Right atrium auricular region (tissue), 2 donors: ENCODE data around the gene TOMM20. TPM values are rescaled to one million over a fixed set of nuclear protein-coding genes. Genes with fewer than 3 reads are reported as not detected.

Experiments
- DNase-seq: peaks from one replicate; pipeline ENCODE4 v3.0.0-alpha.2; 2019; ENCODE audit warnings: low spot score
- H3K27ac ChIP-seq, 2 donors: fragments of 200-600 bp; sonication (generic); 1 replicate in 1 of 2; 2 replicates in 1 of 2; pipeline ENCODE4 v1.5.1; 2016 to 2019
- H3K27me3 ChIP-seq, 2 donors: fragments of 200-600 bp; sonication (generic); one replicate each; pipeline versions ENCODE4 v1.5.1 to v1.6.0; 2017 to 2019
- H3K36me3 ChIP-seq: fragments of 200-600 bp; sonication (generic); one replicate; pipeline ENCODE4 v1.5.1; 2016
- H3K4me1 ChIP-seq, 2 donors: fragments of 200-600 bp; sonication (generic); one replicate each; pipeline versions ENCODE4 v1.5.1 to v1.6.0; 2017 to 2019
- H3K4me3 ChIP-seq, 2 donors: fragments of 200-600 bp; sonication (generic); 1 replicate in 1 of 2; 2 replicates in 1 of 2; pipeline ENCODE4 v1.5.1; 2017 to 2019; ENCODE audit warnings: mild to moderate bottlenecking in 1 of 2, moderate library complexity in 1 of 2
- H3K9me3 ChIP-seq, 2 donors: fragments of 200-600 bp; sonication (generic); one replicate each; pipeline ENCODE4 v1.5.1; 2019
- total RNA-seq, 2 donors: library from RNA; depleted of rRNA; stranded (reverse); fragments of >200 nt; gene quantifications; one replicate each; pipeline ENCODE4 v1.1.0, GENCODE V29; 2016
- TF ChIP-seq, protein P1 (sequence below), 2 donors: fragments of 200-600 bp; sonication (generic); IDR thresholded peaks; one replicate each; pipeline ENCODE4 v1.5.1; 2019; ENCODE audit warnings: antibody characterized with exemption in 2 of 2

TOMM20 gene
- total RNA-seq, 2 donors from 2014 or later: 70.2 to 83.5 TPM

DNA sequence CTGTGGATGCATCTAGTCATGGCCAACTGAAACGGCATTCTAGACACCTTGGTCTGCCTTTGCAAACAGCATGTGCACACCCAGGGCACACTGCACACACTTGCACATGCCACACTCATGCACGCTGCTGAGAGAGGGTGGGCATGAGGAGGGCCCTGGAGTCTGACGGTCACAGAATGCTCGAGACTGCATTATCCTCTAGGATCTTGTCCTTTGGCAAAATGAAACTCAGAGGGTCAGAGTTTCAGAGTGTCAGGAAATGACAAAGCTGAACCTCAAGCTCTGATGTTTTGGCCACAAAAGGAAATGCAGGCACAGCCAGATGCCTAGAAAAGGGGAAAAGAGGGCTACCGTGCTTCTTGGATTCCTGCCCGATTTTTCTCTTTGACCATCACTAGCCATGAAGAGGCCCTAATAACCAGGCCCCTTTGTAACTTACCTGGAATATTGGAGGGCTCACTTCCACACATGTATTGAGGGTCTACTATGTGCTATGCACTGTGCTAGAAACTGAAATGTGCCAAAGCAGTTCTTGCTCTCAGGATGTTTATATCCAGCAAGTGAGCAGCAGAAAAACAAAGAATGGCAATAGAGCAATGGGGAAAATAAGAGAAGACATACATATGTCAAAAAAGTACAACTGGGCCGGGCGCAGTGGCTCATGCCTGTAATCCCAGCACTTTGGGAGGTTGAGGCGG is 65.4 kb downstream of the TOMM20 start:
- H3K4me3 ChIP-seq: no peak overlapping the region
- no peaks in the 10 kb centered on the region for H3K9me3 ChIP-seq
- TF ChIP-seq, protein P1, sequence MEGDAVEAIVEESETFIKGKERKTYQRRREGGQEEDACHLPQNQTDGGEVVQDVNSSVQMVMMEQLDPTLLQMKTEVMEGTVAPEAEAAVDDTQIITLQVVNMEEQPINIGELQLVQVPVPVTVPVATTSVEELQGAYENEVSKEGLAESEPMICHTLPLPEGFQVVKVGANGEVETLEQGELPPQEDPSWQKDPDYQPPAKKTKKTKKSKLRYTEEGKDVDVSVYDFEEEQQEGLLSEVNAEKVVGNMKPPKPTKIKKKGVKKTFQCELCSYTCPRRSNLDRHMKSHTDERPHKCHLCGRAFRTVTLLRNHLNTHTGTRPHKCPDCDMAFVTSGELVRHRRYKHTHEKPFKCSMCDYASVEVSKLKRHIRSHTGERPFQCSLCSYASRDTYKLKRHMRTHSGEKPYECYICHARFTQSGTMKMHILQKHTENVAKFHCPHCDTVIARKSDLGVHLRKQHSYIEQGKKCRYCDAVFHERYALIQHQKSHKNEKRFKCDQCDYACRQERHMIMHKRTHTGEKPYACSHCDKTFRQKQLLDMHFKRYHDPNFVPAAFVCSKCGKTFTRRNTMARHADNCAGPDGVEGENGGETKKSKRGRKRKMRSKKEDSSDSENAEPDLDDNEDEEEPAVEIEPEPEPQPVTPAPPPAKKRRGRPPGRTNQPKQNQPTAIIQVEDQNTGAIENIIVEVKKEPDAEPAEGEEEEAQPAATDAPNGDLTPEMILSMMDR (IDR thresholded peaks at IDR 0.05): no peak
- H3K36me3 ChIP-seq: no peaks in the 10 kb centered on the region
- H3K27me3 ChIP-seq: no peaks in the 10 kb centered on the region
- peaks cover 0 to 19% of the 10 kb centered on the region in 2 donors for H3K4me1 ChIP-seq
- DNase-seq: no peak
- H3K27ac ChIP-seq: no peak overlapping the region

DNA sequence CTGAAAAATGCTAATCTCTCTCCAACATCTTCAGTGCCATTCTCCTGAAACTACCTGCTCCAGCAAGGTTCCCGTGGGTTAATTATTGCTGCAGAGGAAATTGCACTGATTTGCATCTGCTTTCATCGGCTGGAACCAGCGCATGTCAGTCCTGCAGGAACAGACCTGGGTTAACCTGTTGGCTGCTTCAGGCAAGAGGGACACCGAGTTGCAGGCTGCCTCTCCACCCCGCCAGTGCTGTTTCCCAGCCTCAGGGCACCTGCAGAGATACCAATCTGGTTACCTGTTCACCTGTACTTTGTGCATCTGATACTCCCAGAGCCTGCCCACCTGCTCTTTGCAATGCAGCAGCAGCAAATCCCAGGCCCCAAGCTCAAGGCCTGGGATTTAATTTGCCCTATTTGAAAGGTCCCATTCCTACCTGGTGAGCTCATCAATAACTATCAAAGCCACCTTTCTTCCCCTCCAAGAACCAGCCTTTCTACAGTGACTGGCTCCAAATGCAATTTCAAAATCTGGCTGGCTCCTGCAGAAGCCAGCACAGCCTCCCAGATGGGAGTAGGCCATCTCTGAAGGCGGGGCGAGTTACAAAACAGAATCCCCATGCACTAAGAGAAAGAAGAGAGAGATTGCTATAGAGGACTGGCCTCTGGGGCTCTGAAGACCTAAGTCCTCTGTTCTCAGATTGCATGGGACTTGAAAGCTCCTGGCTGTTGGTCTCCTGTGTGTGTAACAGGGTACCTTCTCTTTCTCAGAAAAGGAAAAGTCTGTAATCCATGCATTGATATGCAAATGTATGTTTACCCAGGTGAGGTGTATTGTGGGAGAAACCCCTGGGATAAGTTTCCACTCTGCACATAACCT is 67.8 kb downstream of the TOMM20 start:
- H3K27ac ChIP-seq: no peak overlapping the region
- no peaks in the 10 kb centered on the region for H3K9me3 ChIP-seq

More for the DNA sequence above, 67.8 kb downstream of the TOMM20 start:
- TF ChIP-seq, protein P1 (IDR thresholded peaks at IDR 0.05): no peak
- no peak for DNase-seq
- H3K4me3 ChIP-seq: no peak overlapping the region
- H3K36me3 ChIP-seq: no peaks in the 10 kb centered on the region
- peaks cover 0 to 5% of the 10 kb centered on the region in 2 donors for H3K4me1 ChIP-seq
- no peaks in the 10 kb centered on the region for H3K27me3 ChIP-seq

Other genes with a start within 250 kb of the TOMM20 start
- 10 to 100 TPM; 33.5 to 43.7 TPM for gene RBM34, start 32.4 kb upstream of the TOMM20 start, total RNA-seq
- gene ARID4B, start 199.3 kb upstream of the TOMM20 start, total RNA-seq: 10 to 100 TPM; 15.9 to 16.1 TPM
- 10 to 100 TPM; 13.4 to 18.9 TPM for gene GGPS1, start 199.7 kb upstream of the TOMM20 start, total RNA-seq
- 10 to 100 TPM; 15.4 to 18.0 TPM for gene TBCE, start 238.6 kb upstream of the TOMM20 start, total RNA-seq